ENCODE measurements around the gene KRTAP1-1.

The KRTAP1-1 gene

GRCh38 chr17:41019415-41019814, 21.8 kb downstream of the KRTAP1-1 start:
- DNase-seq = no peak
- Histone ChIP-seq H3K9me3 (ENCODE audit: severe bottlenecking) (peaks cover 3% of the 10 kb centered on the region), H3K27ac (no peak overlapping the region), H3K4me3 (ENCODE audit: low read depth, low read length) (no peak overlapping the region), H3K27me3 (ENCODE audit: insufficient read depth, low read depth, severe bottlenecking) (no peaks in the 10 kb centered on the region), H3K36me3 (no peaks in the 10 kb centered on the region)
- TF ChIP-seq CTCF (IDR thresholded peaks at IDR 0.05; ENCODE audit: low read depth, low read length) = no peak

GRCh38 chr17:41018541-41018940, 22.7 kb downstream of the KRTAP1-1 start:
- no peak for DNase-seq
- Histone ChIP-seq H3K9me3 (ENCODE audit: severe bottlenecking) (peaks cover 3% of the 10 kb centered on the region), H3K27ac (no peak overlapping the region), H3K4me3 (ENCODE audit: low read depth, low read length) (no peak overlapping the region), H3K27me3 (ENCODE audit: insufficient read depth, low read depth, severe bottlenecking) (no peaks in the 10 kb centered on the region), H3K36me3 (no peaks in the 10 kb centered on the region)
- no peak for TF ChIP-seq CTCF (IDR thresholded peaks at IDR 0.05; ENCODE audit: low read depth, low read length)

GRCh38 chr17:41016578-41017215, 24.6 kb downstream of the KRTAP1-1 start:
- H3K27me3 ChIP-seq (ENCODE audit: insufficient read depth, low read depth, severe bottlenecking) = no peaks in the 10 kb centered on the region
- H3K27ac ChIP-seq = no peak overlapping the region
- TF ChIP-seq CTCF (IDR thresholded peaks at IDR 0.05; ENCODE audit: low read depth, low read length) = no peak
- H3K4me3 ChIP-seq (ENCODE audit: low read depth, low read length) = no peak overlapping the region
- no peak for DNase-seq
- H3K9me3 ChIP-seq (ENCODE audit: severe bottlenecking) = peaks cover 3% of the 10 kb centered on the region
- no peaks in the 10 kb centered on the region for H3K36me3 ChIP-seq

- no peak overlapping the region for H3K4me3 ChIP-seq (ENCODE audit: low read depth, low read length)
- TF ChIP-seq CTCF (IDR thresholded peaks at IDR 0.05; ENCODE audit: low read depth, low read length) = no peak
- no peak for DNase-seq
- no peaks in the 10 kb centered on the region for H3K9me3 ChIP-seq (ENCODE audit: severe bottlenecking)
- H3K36me3 ChIP-seq = no peaks in the 10 kb centered on the region
- H3K27ac ChIP-seq = no peak overlapping the region
- no peaks in the 10 kb centered on the region for H3K27me3 ChIP-seq (ENCODE audit: insufficient read depth, low read depth, severe bottlenecking)
These were observed 25.8 kb downstream of the KRTAP1-1 start for GRCh38 chr17:41015454-41015853.

GRCh38 chr17:41013606-41014005, 27.6 kb downstream of the KRTAP1-1 start:
- Histone ChIP-seq H3K27me3 (ENCODE audit: insufficient read depth, low read depth, severe bottlenecking) (no peaks in the 10 kb centered on the region), H3K36me3 (no peaks in the 10 kb centered on the region), H3K9me3 (ENCODE audit: severe bottlenecking) (no peaks in the 10 kb centered on the region), H3K27ac (peak overlapping the region; percentile 68; the same call in 1 of the 2 replicates), H3K4me3 (ENCODE audit: low read depth, low read length) (no peak overlapping the region)
- peak; percentile 12 for DNase-seq
- TF ChIP-seq CTCF (IDR thresholded peaks at IDR 0.05; ENCODE audit: low read depth, low read length) = no peak

GRCh38 chr17:41013181-41013580, 28.1 kb downstream of the KRTAP1-1 start:
- Histone ChIP-seq H3K9me3 (ENCODE audit: severe bottlenecking) (no peaks in the 10 kb centered on the region), H3K27ac (peak overlapping the region; percentile 68), H3K36me3 (no peaks in the 10 kb centered on the region), H3K4me3 (ENCODE audit: low read depth, low read length) (no peak overlapping the region), H3K27me3 (ENCODE audit: insufficient read depth, low read depth, severe bottlenecking) (no peaks in the 10 kb centered on the region)
- no peak for DNase-seq
- TF ChIP-seq CTCF (IDR thresholded peaks at IDR 0.05; ENCODE audit: low read depth, low read length) = no peak
